SK-N-MC (cell line): ENCODE measurements around the gene FRMD4A.

Experiments
- EZH2 ChIP-seq: fragments of 200-600 bp; sonication (generic); IDR thresholded peaks from one replicate; pipeline ENCODE4 v1.6.1; 2017; ENCODE audit warnings: antibody characterized with exemption
- FOXP2 ChIP-seq: optimal IDR thresholded peaks from 2 replicates; pipeline ENCODE3; 2011; ENCODE audit warnings: mild to moderate bottlenecking, moderate library complexity; ENCODE audit not compliant: insufficient read depth; ENCODE audit errors: extremely low read length, control extremely low read depth
- POLR2AphosphoS5 ChIP-seq: IDR thresholded peaks from 2 replicates; pipeline ENCODE4 v1.6.1; 2012; ENCODE audit warnings: mild to moderate bottlenecking, low read depth, low read length, borderline replicate concordance

DNA sequence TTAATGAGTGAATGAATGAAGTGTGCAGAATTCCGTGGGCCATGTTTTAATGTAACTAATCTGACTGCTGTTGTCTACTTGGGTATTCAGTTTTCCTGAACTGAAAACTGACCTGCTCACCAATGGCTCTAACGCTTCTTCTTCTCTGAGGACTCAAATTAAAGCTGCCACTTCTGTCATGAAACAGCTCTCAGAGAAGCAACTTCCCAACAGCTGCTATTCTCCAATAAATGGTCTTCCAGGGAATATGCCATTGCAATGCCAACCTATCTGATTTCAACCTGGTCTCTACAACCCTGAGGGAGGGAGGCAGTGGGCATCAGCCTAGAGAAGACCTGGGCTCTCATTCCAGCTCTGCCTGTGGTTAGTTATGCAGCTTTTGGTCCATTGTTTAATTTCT lies 69.4 kb downstream of the FRMD4A start:
- no peak for TF ChIP-seq POLR2AphosphoS5
- no peak for TF ChIP-seq EZH2
- no peak for TF ChIP-seq FOXP2
